NOMO-1 treated with dmso at 0.1 percent for 144 hours (cell line): ENCODE measurements around the gene HSPA9.

Source experiments
- DNase-seq: peaks from one replicate; lab custom pipeline; 2025; ENCODE audit not compliant: unreplicated experiment; lab: John Stamatoyannopoulos, UW

The HSPA9 gene

DNA sequence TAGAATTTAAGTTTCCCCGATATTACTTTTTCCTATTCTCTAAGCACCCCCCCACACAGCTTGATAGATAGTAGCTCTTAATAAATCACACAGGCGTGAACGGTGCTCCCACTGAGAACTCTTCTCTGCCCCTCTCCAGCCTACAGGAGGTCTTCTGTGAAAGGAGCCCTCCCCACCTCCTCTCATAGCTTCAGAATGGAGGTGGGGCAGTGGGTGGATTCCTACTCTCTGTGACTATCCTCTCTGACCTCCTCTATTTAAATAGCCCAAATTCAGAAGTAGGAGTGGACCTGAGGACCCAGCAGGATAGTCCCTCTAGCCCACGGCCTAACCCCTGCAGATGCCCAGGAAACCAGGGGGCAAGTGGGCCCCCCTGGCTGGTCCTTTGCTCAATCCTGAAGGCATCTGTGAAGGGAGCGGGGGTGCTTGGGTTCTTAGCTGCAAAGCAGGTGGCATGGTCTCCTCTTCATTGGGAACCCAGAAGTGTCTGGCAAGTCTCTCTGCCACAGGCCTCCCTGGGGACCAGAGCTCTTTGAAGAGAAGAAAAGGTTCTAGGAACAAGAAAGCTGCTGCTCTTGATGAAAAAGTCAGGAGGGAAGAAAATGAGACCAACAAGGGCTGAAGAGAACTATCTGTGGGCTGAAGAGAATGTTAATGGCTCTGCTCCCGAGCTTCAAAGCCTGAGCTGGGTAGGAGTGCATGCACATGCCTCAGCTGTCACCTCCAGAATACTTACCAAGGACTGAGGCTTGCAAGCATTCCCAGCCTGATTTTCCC lies 21.1 kb upstream of the HSPA9 start:
- no peak for DNase-seq

DNA sequence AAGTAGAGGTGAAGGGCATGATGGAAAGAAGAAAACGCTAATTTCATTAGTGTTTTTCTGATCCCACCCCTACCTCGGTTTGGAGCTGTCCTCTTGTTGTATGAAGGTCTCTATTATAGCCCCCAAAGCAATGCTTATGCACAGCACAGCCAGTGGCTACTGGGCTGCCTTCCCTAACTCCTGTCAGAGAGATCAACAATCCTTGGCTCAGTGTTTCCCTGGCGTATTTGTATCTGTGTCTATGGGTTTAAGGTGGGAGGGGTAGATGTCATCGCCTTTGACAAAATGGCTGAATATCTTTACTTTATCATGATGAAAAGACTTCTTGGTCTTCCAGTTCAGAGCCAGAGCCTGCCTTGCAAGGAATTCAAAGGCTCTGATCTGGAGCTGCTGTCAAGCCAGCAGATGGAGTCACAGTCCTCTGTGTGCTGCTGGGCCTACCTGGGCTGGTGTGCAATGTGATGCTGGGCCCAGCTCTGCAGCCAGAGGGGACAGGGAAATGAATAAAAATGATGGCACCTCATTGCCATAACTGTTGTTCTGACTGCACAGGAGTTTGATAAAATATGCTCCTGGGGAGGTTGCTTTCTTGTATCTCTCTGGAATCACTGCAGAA lies 20.1 kb upstream of the HSPA9 start:
- no peak for DNase-seq

DNA sequence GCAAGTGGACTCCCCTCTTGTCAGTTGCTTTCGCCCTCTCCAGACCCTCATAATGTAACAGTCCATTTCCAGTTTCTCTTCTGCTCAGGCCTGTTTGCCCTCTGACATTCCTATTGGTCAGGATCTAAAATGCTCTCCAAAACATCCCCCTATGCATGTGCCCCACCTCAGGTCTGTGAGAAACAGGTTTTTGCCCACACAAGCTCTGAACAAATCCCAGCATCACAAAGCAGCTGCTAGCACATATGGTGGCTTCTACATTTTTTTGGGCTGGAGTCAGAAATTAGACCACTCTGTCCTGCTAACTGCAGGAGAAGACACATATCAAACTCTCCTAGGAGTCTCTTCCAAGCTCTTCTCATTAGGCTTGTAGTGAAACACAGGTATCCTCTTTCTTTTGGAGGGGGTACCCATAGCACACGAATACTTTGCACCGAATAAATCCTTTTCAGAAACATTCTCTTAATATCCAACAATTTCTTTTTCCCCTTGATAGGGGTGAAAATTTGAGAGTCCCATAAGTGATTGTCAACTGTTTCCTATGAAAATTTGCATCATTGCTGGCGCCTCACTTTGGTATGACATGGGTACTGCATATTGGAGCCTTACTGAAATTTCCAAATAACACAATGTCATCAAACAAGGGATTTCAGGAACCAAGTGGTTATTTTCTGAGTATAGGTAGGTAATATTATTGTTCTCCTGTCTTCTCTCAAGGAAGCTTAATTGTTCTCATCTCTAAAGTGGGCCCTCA lies 19.3 kb upstream of the HSPA9 start:
- no peak for DNase-seq

DNA sequence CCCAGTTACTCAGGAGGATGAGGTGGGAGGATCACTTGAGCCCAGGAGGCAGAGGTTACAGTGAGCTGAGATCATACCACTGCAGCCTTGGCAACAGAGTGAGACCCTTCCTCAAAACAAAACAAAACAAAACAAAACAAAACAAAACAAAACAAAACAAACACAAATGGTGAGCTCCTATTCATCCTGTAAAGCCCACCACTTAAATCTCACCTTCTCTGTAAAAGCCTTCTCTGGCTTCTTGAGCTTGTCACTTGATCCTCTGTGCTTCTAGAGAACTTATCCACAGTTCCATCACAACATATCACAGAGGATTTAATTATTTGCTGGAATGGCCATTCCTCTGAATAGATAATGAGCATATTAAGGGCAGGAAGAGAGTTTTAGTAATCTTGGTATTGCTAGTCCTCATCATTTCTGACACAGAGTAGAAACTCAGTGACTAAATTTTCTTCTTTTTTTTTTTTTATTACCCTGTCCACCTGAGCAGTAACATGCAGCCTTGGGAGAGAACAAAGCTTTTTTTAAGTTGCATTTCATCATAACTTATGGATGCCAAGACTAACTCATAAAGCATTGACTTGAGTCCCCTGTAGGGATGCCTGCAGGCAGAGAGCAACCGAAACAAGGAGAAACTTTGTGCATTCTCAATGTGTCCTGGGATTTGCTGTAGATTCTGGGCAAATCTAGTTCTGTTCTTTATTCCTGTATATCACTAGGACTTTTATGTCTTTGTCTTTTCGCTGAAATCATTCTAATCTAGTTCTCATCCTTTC lies 13.0 kb upstream of the HSPA9 start:
- no peak for DNase-seq

DNA sequence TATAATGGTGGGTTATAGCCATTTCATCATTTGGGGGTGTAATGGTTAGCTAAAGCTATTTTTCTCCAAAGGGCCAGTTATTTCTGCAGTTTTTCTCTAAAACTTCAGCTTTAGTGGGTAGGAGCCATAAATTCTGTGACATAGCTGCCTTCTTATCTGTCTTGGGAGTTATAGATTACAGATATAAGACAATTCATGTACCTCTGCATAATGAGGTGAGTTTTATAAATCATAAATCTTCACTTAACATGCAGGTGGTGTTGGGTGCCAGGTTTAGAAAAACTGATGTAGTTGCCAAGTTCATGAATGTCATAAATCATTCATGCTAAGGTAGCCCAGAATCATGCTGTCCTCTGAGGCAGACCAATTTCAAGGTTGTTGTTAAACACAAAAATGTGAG lies 10.0 kb upstream of the HSPA9 start:
- no peak for DNase-seq

DNA sequence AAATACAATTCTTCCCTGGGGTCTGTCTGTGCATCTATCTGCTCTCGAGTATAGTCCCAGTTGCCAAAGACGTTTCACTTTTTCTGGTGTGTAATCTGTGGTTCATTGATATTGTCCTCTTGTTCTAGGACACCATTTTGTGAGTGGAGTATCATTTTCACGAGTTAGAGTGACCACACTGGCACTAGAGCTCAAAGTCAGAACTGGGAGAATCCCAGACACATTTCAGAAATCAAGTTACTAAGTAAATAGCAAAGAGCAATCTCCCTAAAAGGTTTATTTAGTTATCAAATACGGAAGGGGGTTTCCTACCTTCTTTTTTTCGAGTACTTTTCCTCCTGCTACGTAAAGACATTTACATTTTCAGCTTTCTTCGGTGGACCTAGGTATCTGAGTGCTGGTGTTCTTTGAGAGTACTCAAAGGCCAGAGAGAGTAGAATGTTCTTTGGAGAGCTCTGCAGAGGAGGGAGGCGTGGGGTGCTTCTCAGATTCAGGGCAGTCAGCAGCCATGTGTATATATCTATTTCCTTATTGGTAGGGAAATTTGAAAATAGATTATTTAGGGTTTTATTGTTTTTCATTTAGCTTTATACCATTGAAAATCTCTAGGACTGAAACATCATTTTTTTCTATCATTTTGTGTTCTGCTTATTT lies 8.9 kb upstream of the HSPA9 start:
- DNase-seq, result no peak

DNA sequence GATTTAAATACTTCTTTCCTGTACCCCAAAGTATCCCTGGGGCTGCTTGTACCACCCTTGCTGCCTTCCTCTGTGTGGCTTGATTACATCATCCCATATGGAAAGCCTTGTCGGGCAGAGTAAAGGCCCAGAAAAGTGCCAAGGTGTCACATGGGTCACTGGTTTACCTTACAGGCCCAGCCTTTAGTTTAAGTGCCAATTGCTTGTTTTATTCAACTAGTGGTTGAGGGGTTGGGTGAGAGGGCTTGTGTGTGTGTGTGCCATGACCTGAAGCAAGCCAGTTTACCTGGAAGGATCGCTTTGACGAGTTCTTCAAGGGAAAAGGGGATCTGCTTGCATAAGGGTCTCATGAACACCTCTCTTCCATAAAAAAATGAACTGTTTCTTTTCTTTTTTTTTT lies 7.8 kb upstream of the HSPA9 start:
- no peak for DNase-seq

DNA sequence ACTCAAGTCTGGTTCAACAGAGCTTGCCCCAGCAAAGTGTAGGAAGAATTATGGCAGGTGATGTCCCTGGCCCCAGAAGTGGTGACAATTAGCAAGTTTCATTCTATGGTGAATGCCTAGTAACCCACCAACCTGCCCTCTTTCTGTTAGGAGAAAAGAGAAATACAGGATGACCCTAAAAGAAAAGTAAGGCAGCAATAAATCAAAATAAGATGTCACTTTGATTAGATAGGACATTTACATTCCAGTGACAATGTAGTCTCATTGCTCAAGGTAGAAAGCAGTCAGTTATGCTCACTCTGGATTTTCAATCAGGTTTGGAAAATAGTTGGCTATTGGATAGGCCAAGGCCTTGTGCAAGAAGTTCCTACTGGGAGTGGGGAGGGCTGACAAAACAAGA lies 5.6 kb upstream of the HSPA9 start:
- no peak for DNase-seq

DNA sequence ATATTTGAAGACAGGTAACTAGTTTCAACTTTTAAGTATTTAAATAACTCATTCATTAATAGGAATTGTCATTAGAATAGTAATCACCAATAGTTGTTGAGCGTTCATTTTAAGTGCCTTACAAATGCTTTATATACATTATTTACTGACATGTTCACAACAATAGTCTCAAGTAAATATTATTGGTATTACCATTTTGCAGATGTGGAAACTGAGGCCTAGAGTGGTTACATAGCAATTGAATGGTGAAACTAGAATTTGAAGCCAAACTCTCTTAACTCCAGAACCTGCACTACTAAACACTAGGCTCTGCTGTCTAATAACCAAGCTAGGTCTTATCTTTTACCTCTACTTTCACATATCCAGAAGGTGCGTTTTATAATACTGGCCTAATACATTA lies 4.8 kb upstream of the HSPA9 start:
- no peak for DNase-seq

DNA sequence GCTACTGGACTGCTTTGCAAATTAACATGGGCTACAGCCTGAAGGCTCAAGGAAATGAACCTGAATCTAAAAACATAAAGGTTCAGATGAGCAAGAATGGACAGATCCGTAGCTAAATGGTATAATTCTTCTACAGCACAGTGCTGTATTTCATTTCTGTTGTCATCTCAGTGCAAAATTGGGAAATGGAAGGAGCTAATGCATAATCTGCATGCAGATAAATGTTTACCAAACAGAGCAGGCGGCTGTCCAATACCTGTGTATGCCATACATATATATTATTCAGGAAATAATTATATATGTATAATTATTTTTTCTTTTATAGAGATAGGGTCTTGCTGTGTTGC lies 4.3 kb upstream of the HSPA9 start:
- no peak for DNase-seq

DNA sequence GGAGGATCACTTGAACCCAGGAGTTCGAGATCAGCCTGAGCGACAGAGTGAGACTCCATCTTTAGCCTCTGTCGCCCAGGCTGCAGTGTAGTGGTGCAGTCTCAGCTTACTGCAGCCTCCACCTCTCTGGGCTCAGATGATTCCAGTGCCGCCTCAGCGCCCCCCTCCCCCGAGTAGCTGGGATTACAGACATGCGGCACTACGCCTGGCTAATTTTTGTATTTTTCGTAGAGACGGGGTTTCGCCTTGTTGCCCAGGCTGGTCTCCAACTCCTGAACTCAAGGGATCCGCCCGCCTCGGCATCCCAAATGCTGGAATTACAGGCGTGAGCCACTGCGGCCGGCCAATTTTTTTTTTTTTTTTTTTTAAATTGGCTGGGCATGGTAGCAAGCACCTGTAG lies 2.3 kb upstream of the HSPA9 start:
- no peak for DNase-seq

DNA sequence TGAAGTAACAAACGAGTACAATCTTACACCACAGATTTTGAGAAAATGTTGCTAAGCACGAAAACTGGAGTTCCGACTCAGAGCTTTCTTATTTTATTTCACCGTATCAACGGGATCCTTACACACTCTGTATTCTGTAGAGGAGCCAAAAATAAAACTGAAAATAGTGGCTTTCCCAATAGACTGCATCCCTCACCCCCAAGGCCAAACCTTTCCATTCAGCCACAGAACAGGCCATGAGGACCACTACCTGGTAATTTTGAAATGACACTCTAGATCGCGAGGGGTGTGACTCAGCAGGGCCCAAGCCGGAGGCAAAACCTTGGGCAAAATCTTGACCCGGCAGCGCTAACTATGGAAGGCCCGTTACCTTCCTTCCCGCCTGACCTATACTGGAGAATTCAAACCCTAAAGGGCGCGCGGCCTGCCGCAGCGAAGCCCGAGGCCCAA lies 432 bp downstream of the HSPA9 start:
- peak; percentile 23 for DNase-seq

DNA sequence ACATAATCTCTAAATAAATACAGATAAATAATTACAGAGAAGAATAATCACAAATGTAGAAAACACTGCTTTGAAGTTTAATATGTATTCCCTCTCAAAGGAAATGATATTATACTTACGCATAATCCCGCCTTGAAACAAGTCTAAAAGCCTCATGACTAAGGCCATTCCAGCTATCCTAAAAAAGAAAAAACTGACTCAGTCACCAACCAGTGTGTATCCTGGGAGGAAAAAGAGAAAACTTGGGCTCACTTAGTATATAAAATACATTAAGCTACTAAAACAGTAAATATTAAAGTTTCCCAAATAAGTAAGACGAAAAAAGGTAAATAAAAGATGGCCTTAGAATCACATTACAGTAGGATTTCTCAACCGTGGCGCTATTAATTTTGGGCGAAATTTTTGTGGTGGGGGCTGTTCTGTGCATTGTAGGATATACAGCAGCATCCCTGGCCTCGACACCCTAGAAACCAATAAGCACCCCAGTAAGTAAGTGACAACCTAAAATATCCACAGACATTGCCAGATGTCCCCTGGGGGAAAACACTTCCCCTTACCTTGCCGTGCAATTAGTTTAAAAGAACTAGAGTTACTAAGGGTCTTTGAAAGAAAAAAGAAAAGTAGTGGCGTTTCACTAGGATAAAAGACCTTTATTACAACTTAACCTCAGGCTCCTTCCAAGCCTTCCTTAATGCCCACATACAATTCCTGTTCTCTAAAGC lies 1.1 kb downstream of the HSPA9 start:
- no peak for DNase-seq

DNA sequence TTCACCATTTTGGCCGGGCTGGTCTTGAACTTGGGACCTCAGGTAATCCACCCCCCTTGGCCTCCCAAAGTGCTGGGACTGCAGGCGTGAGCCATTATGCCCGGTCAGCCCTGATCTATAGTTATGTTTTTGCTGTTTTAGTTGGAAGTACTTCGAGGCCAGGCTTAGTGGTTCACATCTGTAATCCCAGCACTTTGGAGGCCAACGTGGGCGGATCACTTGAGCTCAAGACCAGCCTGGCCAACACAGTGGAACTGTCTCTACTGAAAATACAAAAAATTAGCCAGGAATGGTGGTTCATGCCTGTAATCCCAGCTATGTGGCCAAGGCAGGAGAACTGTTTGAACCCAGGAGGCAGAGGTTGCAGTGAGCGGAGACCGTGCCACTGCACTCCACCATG lies 2.0 kb downstream of the HSPA9 start:
- no peak for DNase-seq

DNA sequence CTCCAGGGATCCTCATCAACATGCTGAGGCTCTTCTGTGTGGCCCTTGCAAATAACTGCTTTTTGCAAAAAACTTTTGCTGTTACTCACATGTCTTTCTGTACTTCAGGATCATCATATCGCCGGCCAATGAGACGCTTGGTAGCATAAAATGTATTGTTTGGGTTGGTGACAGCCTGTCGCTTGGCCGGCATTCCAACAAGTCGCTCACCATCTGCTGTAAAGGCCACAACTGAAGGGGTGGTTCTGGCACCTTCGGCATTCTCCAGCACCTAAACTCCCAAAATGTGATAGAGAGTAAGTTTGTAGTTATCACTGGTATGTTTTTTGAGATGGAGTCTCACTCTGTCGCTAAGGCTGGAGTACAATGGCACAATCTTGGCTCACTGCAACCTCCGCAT lies 4.3 kb downstream of the HSPA9 start:
- no peak for DNase-seq

DNA sequence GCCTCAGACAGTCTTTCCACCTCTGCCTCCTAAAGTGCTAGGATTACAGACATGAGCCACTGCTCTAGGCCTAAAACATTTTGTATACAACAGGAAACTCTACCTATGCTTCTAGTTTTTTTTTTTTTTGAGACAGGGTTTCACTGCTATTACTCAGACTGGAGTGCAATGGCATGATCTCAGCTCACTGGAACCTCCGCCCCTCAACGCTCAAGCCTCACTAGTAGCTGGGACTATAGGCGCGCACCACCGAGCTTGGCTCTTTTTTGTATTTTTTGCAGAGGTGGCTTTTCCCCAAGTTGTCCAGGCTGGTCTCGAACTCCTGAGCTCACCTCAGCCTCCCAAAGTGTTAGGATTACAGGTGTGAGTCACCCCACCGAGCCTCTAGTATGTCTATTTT lies 5.4 kb downstream of the HSPA9 start:
- no peak for DNase-seq

DNA sequence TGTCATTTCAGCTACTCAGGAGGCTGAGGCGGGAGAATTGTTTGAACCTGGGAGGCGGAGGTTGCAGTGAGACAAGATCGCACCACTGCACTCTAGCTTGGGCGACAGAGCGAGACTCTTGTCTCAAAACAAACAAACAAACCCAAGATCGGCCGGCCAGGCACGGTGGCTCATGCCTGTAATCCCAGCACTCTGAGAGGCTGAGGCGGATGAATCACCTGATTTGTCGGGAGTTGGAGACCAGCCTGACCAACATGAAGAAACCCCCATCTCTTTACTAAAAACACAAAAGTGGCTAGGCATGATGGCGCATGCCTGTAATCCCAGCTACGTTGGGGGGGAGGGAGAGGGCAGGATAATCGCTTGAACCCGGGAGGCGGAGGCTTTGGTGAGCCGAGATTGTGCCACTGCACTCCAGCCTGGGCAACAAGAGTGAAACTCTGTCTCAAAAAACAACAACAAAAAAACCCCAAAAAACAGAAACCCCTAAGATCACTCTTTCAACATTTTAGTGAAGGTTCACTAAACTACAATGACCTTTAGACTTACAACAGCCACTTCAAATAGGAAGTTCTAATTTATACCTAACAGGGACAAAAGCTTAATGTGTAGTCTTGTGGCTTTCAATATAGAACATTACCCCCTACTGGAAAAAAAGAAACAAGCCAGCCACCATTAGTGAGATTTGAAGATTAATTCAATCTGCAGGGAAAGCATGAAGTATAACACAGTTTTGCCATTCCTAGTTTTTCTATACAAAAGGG lies 7.0 kb downstream of the HSPA9 start:
- no peak for DNase-seq

DNA sequence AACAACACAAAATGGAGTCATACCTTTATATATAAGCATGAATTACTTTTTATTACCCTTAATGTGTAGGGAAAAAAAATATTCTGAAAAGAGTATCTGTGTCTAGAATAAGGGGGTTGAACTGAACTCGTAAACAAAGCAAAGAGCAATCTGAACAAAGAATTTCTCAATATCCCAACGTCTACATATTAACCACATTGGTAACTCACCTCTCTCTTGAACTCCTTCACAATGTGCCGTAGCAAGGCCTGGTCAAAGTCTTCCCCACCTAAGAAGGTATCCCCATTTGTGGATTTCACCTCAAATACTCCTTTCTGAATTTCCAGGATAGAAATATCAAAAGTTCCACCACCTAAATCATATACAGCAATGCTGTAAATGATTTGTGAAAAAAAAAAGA lies 8.4 kb downstream of the HSPA9 start:
- no peak for DNase-seq

DNA sequence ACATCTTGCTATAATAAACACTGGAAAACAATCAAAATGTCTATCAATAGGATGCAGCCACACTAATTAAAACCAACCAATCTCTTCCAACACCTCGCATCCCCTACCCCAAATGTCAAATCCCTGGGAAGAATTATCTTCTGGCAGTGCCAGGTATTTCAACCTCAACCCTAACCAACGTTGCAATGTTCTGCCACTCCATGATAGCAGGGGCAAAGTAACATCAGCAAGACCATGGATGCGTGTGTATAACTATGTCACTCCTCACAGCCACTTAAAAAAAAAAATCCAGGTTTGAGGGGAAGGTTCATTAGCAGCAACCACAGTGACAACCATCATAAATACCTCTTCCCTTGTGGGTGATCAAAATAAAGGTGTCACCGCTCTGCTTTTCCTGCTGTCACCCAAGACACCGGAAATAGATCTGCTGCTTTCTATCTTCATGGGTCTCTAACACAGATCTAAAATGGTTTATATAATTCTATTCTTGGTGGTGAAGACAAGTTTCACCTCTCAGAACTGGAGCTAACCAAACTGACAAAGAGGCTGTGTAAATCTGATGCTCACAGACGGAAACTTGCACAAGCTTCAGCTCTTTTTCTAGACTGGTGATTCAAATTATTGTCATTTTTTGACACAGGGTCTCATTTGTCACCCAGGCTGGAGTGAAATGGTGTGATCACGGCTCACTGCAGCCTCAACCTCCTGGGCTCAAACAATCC lies 9.9 kb downstream of the HSPA9 start:
- no peak for DNase-seq
